Activated naive CD4-positive, alpha-beta T cell treated with anti-CD3 and anti-CD28 coated beads for 36 hours (primary cell): ENCODE data around the gene ATP11C. TPM values are rescaled to one million over a fixed set of nuclear protein-coding genes. Genes with fewer than 3 reads are reported as not detected.

Experiments used
- CTCF ChIA-PET: fragments of 350-600 bp; sonication (Branson Sonifier 250); formaldehyde crosslinking; loops from one replicate; lab custom pipeline; 2021; ENCODE audit warnings: antibody characterized with exemption; lab: Charles Lee
- DNase-seq: peaks from one replicate; pipeline ENCODE4 v3.0.0-alpha.2; 2020
- H3K27ac Mint-ChIP-seq: one replicate; pipeline ENCODE4 v1.8.0; 2021; ENCODE audit warnings: mild to moderate bottlenecking, mixed read lengths
- H3K27me3 Mint-ChIP-seq: one replicate; pipeline ENCODE4 v1.8.0; 2021; ENCODE audit warnings: low read depth, mixed read lengths
- H3K36me3 Mint-ChIP-seq: one replicate; pipeline ENCODE4 v1.8.0; 2021; ENCODE audit warnings: low read depth, mixed read lengths
- H3K4me1 Mint-ChIP-seq: one replicate; pipeline ENCODE4 v1.8.0; 2021; ENCODE audit warnings: low read depth, mixed read lengths
- H3K4me3 Mint-ChIP-seq: one replicate; pipeline ENCODE4 v1.8.0; 2021; ENCODE audit warnings: mild to moderate bottlenecking, moderate library complexity, mixed read lengths
- H3K9me3 Mint-ChIP-seq: one replicate; pipeline ENCODE4 v1.8.0; 2021; ENCODE audit warnings: mixed read lengths
- intact Hi-C: fragments of 100-400 bp; cut with micrococcal nuclease; formaldehyde crosslinking; loops from one replicate; pipeline ENCODE4 v1.15.1; 2023
- total RNA-seq, 2 experiments: library from RNA; stranded (reverse); gene quantifications; one replicate each; pipeline ENCODE4 v1.2.3, GENCODE V29; 2021

Gene ATP11C
- total RNA-seq, 2 experiments from 2014 or later: 18.3 to 20.8 TPM

DNA sequence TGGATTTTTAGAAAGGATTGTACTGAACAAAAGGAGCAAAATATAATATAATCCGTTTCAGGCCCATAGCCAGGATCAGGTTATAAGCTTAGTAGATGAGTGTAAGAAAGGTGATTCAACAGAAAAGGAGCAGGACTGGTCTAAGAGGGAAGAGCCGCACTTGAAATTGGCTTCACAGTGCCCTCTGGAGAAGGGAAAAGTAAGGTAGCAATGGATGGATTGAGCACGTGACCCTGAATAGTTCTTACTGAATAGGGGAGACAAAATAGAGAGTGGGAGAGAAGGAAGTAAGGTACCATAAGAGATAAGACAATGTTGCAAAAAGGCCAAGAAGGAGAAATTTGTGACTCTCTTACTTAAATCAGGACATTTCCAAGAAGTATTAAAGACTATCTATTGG is 16.9 kb upstream of the ATP11C start:
- Mint-ChIP-seq H3K27ac (no peak overlapping the region), H3K27me3 (no peaks in the 10 kb centered on the region), H3K36me3 (no peaks in the 10 kb centered on the region), H3K4me3 (no peak overlapping the region), H3K4me1 (no peaks in the 10 kb centered on the region), H3K9me3 (no peaks in the 10 kb centered on the region)
- CTCF ChIA-PET: no interaction called here
- intact Hi-C loops: no loop called here
- DNase-seq: no peak

DNA sequence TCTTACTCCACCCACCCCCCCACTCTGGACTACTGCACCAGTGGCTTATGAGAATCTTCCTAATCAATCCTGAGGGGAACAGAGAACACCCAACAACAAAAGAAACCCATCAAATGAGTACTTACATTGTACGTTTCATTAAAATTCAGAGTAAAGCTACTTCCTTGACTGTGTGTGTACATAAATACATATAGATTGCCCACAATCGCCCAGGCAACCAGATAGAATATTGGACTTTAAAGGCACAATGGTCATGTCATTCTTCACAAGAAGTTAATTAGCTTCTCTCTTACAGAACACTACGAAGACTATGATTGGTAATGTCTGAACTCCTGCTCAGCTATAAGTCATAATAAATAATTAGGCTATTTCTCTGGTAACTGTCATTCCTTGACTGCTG is 12.2 kb upstream of the ATP11C start:
- Mint-ChIP-seq H3K36me3 (no peaks in the 10 kb centered on the region), H3K4me3 (no peak overlapping the region), H3K27me3 (no peaks in the 10 kb centered on the region), H3K27ac (no peak overlapping the region), H3K9me3 (no peaks in the 10 kb centered on the region), H3K4me1 (no peaks in the 10 kb centered on the region)
- intact Hi-C loops: no loop called here
- CTCF ChIA-PET: no interaction called here
- DNase-seq: no peak

DNA sequence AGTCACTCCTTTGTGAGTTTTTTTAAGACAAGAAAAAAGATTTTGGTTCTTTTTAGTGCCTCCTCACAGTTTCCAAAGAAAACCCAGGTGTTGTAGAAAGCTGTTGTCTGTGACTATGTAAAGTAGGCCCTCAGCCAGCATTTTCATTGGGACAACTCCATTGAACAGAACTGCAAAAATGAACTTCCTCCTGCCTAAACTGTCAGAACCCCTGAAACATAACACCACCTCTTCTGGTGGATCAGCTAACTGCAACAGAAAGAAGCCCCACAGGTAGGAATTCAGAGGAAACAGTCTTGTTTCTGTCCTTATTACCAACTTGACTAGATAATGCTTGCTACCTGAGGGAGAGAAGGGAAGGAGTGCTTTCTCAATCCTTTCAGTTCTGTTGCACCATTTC is 3.4 kb upstream of the ATP11C start:
- Mint-ChIP-seq H3K4me1 (peaks cover 3% of the 10 kb centered on the region), H3K4me3 (no peak overlapping the region), H3K36me3 (no peaks in the 10 kb centered on the region), H3K9me3 (no peaks in the 10 kb centered on the region), H3K27me3 (peaks cover 4% of the 10 kb centered on the region), H3K27ac (no peak overlapping the region)
- CTCF ChIA-PET: interaction anchor here (1.1 kb wide), 1 partner anchor 171 kb away, joined by 3 read pairs; no protein-coding TSS in a partner anchor
- DNase-seq: no peak
- intact Hi-C loops: loop anchor here (10.0 kb wide), 1 partner anchor 91 kb away; no protein-coding TSS in a partner anchor

DNA sequence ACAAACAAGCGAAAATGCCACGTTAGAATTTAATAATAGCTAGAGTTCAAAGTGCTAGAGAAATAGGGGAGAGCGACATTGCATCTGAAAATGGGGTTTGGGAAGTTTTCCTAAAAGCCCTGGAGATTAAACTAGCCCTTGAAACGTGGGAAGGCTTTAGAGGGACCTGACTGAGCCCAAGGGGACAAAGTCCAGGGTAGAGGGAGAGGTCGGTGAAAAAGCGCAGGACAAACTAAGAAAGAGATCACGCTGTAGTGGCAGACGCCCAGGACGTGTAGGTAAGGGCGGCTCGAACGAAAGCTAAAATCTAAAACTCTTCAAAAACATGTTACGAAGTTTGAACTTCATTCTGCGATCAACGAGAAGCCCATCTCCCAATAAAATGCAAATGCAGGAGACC is 1.1 kb upstream of the ATP11C start:
- CTCF ChIA-PET: interaction anchor here (1.0 kb wide), 1 partner anchor 216 kb away, joined by 3 read pairs; no protein-coding TSS in a partner anchor
- H3K27me3 Mint-ChIP-seq: peaks cover 2% of the 10 kb centered on the region
- no peaks in the 10 kb centered on the region for H3K36me3 Mint-ChIP-seq
- intact Hi-C loops: loop anchor here (1.0 to 10.0 kb wide), 5 partner anchors 53 to 1159 kb away; no protein-coding TSS in a partner anchor
- DNase-seq: no peak
- peaks cover 18% of the 10 kb centered on the region for H3K4me1 Mint-ChIP-seq
- H3K4me3 Mint-ChIP-seq: peak overlapping the region; percentile 85
- no peaks in the 10 kb centered on the region for H3K9me3 Mint-ChIP-seq
- no peak overlapping the region for H3K27ac Mint-ChIP-seq

DNA sequence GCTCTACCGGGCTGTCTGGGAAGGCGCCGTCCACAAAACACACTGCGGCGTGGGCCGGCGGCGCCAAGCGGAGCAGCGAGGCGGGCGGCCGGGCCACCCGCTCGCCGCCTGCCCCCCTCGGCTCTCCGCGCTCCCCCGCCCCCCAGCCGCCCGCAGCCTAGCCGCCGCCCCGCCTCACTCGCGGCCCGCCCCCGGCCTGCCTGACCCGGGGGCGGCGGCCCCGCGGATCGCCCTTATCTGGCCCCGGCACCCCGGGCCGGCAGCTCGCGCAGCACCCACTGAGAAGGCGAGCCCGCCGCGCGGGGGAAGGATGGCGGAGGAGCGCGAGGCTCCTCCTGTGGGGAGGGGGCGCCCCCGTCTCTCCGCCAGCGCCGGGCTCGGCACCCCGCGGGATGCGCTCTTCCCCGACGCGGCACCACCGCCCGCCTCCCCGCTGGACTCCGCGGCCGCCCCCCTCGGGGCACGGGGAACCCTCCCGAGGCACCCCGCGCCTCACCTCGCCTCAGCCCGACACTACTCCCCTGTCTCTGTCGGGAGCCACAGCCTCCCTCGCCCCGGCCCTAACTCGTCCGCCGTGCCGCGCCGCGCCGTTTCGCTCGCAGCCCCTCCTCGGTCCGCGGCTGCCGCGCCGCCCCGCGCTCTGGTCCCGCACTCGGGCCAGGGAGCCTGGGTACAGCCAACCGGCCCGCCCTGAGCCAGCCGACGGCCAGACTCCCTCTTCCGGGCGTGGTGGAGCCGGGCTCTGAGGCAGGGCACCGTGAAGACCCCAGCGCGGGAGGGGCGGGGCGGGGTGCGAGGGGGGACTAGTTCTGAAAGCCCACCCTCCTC is 566 bp downstream of the ATP11C start:
- Mint-ChIP-seq H3K4me3 (peak overlapping the region; percentile 85), H3K36me3 (no peaks in the 10 kb centered on the region), H3K4me1 (peaks cover 18% of the 10 kb centered on the region), H3K9me3 (no peaks in the 10 kb centered on the region), H3K27me3 (no peaks in the 10 kb centered on the region), H3K27ac (peak overlapping the region; percentile 94)
- CTCF ChIA-PET: no interaction called here
- intact Hi-C loops: loop anchor here (5.0 to 10.0 kb wide), 2 partner anchors 87 to 115 kb away; no protein-coding TSS in a partner anchor
- peak; percentile 13 for DNase-seq

DNA sequence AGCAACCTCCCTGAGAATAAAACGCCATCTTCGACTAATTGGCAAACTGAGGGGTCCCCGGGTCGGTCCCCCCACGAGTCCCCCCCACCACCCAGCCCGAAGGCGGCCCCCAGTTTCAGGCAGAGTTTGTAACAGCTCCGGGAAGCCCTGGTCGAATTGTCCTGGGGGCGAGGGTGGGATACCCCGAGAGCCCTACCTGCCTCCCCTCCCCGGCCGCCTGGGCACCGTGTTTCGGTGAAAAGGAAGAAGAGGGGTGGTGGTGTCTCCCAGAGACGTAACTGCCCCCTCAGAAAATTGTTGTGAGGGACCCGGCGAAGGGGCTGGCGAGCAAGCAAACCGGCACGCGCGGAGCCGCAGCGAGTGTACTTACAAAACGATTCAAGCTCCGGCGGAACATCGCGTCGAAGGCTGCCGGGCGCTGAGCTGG is 1.2 kb downstream of the ATP11C start:
- Mint-ChIP-seq H3K9me3 (no peaks in the 10 kb centered on the region), H3K4me3 (peak overlapping the region; percentile 74), H3K4me1 (peaks cover 18% of the 10 kb centered on the region), H3K27ac (peak overlapping the region; percentile 53), H3K36me3 (no peaks in the 10 kb centered on the region), H3K27me3 (no peaks in the 10 kb centered on the region)
- CTCF ChIA-PET: no interaction called here
- DNase-seq: peak; percentile 22
- intact Hi-C loops: loop anchor here (2.0 to 10.0 kb wide), 3 partner anchors 23 to 114 kb away; no protein-coding TSS in a partner anchor

DNA sequence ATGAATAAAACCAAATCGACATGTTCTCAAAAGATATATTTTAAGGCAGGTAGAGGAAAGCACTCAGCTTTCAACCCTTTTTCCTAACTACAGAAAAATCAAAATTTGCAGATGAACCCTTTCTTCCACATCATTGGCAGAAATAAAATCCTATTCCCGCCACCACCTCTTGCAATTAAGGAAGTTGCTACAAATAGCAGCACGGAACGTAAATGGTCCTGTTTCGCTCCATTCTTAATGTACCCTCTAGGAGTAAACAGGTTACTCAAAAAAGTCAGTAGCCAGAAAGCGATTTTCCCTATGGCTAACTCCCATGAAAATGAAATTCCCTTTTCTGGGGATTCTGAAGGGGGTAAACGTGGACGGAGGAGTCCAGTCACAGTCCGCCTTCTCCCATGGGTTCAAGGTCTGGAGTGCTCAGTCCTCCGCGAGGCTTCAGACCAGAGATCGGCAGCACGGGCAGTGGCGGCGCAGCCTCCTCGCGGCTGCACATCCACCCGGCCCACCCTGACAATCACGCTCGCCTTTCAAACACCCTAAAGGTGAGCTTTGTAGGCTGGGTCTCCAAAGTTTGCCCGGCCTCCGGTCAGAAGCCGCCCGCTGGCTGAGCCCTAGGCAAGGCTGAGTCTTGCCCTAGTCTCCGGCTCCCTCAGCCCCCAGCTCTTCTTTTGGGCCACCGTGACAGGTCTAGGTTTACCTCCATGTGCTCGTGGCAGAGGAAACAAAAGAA is 1.8 kb downstream of the ATP11C start:
- peak; percentile 7 for DNase-seq
- Mint-ChIP-seq H3K9me3 (no peaks in the 10 kb centered on the region), H3K27ac (peak overlapping the region; percentile 53), H3K4me3 (peak overlapping the region; percentile 74), H3K36me3 (no peaks in the 10 kb centered on the region), H3K4me1 (peaks cover 21% of the 10 kb centered on the region), H3K27me3 (no peaks in the 10 kb centered on the region)
- CTCF ChIA-PET: interaction anchor here (0.7 kb wide), 1 partner anchor 295 kb away, joined by 3 read pairs; no protein-coding TSS in a partner anchor
- intact Hi-C loops: loop anchor here (2.0 to 10.0 kb wide), 3 partner anchors 22 to 114 kb away; no protein-coding TSS in a partner anchor

DNA sequence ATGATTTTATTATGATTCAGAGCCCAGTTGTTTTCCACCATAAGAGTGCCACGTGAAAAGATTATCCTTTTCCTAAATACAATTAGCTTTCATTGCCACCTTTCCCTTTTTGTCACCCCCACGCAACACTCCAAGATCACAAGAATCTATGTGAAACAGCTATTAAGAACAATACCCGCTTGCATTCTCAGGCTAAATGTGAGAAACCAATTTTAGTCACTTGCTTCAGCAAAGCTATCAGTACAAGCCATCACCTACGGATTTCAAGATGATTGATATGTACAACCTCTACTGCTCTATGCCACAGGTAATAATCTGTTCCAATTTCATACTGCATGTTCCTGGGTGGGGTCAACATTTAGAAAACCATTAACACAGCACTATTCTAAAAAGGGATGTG is 2.5 kb downstream of the ATP11C start:
- Mint-ChIP-seq H3K4me1 (peaks cover 27% of the 10 kb centered on the region), H3K9me3 (no peaks in the 10 kb centered on the region), H3K27ac (no peak overlapping the region), H3K36me3 (no peaks in the 10 kb centered on the region), H3K4me3 (peak overlapping the region; percentile 74), H3K27me3 (no peaks in the 10 kb centered on the region)
- peak; percentile 13 for DNase-seq
- intact Hi-C loops: loop anchor here (2.0 to 10.0 kb wide), 3 partner anchors 22 to 113 kb away; no protein-coding TSS in a partner anchor
- CTCF ChIA-PET: interaction anchor here (0.7 kb wide), 1 partner anchor 294 kb away, joined by 3 read pairs; no protein-coding TSS in a partner anchor

DNA sequence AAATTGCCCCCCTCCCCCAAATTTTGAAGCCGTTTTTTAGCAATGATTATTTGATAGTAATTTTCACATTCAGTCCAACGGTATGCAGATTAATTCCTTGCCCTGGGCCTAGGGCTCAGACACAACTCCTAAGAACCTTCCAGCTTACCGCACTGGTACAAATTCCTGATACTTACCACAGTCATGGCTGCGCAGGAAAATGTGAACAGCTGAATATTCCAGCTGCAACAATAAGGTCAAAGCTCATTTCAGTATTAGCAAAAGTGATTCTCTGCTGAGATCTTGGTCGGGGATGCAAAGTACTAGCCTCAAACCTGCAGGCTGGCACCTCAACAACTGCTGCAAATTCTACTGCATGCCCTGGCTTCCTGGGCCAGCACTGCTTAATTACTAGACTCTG is 3.0 kb downstream of the ATP11C start:
- no peaks in the 10 kb centered on the region for H3K27me3 Mint-ChIP-seq
- H3K4me3 Mint-ChIP-seq: no peak overlapping the region
- CTCF ChIA-PET: interaction anchor here (0.7 kb wide), 1 partner anchor 294 kb away, joined by 3 read pairs; no protein-coding TSS in a partner anchor
- no peaks in the 10 kb centered on the region for H3K36me3 Mint-ChIP-seq
- intact Hi-C loops: loop anchor here (2.0 to 10.0 kb wide), 3 partner anchors 21 to 113 kb away; no protein-coding TSS in a partner anchor
- H3K4me1 Mint-ChIP-seq: peaks cover 30% of the 10 kb centered on the region
- H3K9me3 Mint-ChIP-seq: no peaks in the 10 kb centered on the region
- no peak overlapping the region for H3K27ac Mint-ChIP-seq
- no peak for DNase-seq

DNA sequence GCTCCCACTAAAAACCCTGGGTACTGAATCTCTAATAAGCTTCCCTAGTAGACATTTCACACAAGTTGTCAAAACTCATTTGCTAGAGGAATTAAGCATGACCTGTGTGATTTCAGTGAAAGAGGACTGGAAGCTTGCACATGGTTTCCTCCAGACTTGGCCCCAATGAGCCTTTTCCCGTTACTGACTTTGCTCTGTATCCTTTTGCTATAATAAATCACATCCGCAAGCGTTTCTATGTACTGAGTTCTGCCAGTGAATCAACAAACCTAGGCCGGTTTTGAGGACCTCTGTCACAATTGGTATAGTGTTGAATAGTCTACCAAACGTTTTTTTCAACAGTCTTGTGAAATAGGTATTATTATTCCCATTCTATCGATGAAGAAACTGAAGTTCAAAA is 8.2 kb downstream of the ATP11C start:
- Mint-ChIP-seq H3K27ac (no peak overlapping the region), H3K9me3 (no peaks in the 10 kb centered on the region), H3K4me3 (no peak overlapping the region), H3K27me3 (no peaks in the 10 kb centered on the region), H3K36me3 (peaks cover 8% of the 10 kb centered on the region), H3K4me1 (peaks cover 45% of the 10 kb centered on the region)
- intact Hi-C loops: loop anchor here (1.0 kb wide), 1 partner anchor 371 kb away; no protein-coding TSS in a partner anchor
- DNase-seq: no peak
- CTCF ChIA-PET: no interaction called here

DNA sequence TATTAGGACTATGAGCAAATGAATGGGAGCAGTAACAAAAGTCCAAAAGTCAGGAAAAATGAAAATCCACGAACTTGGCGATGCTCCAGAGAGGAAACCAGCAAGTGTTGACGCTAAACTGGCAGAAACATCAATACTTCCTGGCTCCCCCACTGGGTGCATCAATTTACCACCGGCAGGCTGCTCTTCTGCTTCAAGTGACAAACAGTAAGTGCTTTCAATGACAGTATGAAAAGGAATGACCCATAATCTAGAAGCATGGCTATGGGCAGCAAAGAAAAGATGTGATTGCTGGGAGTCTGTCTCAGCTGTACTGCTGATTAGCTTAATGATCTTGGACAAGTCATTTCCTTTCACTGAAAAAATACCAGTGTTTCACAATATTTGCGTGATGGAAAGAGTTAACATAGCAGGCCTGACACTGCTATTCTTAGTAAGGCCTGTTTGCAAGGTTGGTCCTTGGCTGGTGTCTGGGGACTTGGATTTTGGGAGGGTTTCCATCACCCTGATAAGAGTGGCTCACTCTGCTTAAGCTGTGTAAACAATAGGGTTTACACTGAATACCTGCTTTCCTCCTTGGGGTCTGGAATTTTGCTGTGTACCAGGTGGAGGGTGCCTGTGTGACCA is 8.7 kb downstream of the ATP11C start:
- H3K27me3 Mint-ChIP-seq: no peaks in the 10 kb centered on the region
- CTCF ChIA-PET: no interaction called here
- H3K27ac Mint-ChIP-seq: no peak overlapping the region
- peak; percentile 5 for DNase-seq
- H3K4me3 Mint-ChIP-seq: no peak overlapping the region
- H3K4me1 Mint-ChIP-seq: peaks cover 42% of the 10 kb centered on the region
- H3K36me3 Mint-ChIP-seq: peaks cover 8% of the 10 kb centered on the region
- no peaks in the 10 kb centered on the region for H3K9me3 Mint-ChIP-seq
- intact Hi-C loops: loop anchor here (1.0 kb wide), 1 partner anchor 371 kb away; no protein-coding TSS in a partner anchor
